HG03457 (cell line): Measurements from ENCODE around the gene HDAC4.
"Not testable (repeated sequence)": the region's sequence is repeated elsewhere in the genome, so short reads cannot be mapped to it uniquely, and the experiment has no call there.

Experiments
- ATAC-seq: cut with Tn5 transposase; IDR thresholded peaks from one replicate; pipeline ENCODE4 v1.9.1; 2021; ENCODE audit warnings: moderate number of reproducible peaks; ENCODE audit not compliant: unreplicated experiment

Gene HDAC4

GRCh38 chr2:239400596-239401066, at the start of gene HDAC4:
Gene HDAC4, minus strand, starts transcription at chr2:239401020. Its CDS starts 48,321 bp downstream, at chr2:239352699.
- peak; percentile 0 for ATAC-seq

- not testable (repeated sequence) for ATAC-seq
These were observed 48.6 kb upstream of the HDAC4 start for GRCh38 chr2:239449468-239449867.

- no peak for ATAC-seq
These were observed 45.1 kb upstream of the HDAC4 start for GRCh38 chr2:239445771-239446524.

GRCh38 chr2:239444626-239445577, 44.1 kb upstream of the HDAC4 start:
- no peak for ATAC-seq

GRCh38 chr2:239443666-239444567, 43.1 kb upstream of the HDAC4 start:
- no peak for ATAC-seq

- ATAC-seq: no peak
These were observed 42.3 kb upstream of the HDAC4 start for GRCh38 chr2:239443102-239443620.

GRCh38 chr2:239442192-239442591, 41.4 kb upstream of the HDAC4 start:
- no peak for ATAC-seq

- ATAC-seq: no peak
These were observed 40.6 kb upstream of the HDAC4 start for GRCh38 chr2:239441261-239442078.

GRCh38 chr2:239440511-239440959, 39.7 kb upstream of the HDAC4 start:
- no peak for ATAC-seq

GRCh38 chr2:239439754-239440315, 39.0 kb upstream of the HDAC4 start:
- ATAC-seq: no peak

- ATAC-seq: no peak
These were observed 38.4 kb upstream of the HDAC4 start for GRCh38 chr2:239438995-239439753.

- ATAC-seq: no peak
These were observed 37.5 kb upstream of the HDAC4 start for GRCh38 chr2:239438368-239438767.

GRCh38 chr2:239436669-239437335, 36.0 kb upstream of the HDAC4 start:
- ATAC-seq: no peak

- ATAC-seq: no peak
These were observed 35.3 kb upstream of the HDAC4 start for GRCh38 chr2:239436076-239436475.

GRCh38 chr2:239433777-239434403, 33.1 kb upstream of the HDAC4 start:
- ATAC-seq: no peak

- no peak for ATAC-seq
These were observed 31.4 kb upstream of the HDAC4 start for GRCh38 chr2:239432174-239432573.

GRCh38 chr2:239431536-239431935, 30.7 kb upstream of the HDAC4 start:
- no peak for ATAC-seq
